GM12892 (cell line): ENCODE measurements around the gene UIMC1.
A peak's percentile ranks its signal among the peaks of the same experiment; 100 is the strongest.
"Not testable (repeated sequence)": the region's sequence is repeated elsewhere in the genome, so short reads cannot be mapped to it uniquely, and the experiment has no call there.

Source experiments
- DNase-seq: peaks from one replicate; pipeline ENCODE4 v3.0.0; 2011; ENCODE audit not compliant: insufficient read length
- FAIRE-seq: peaks from 2 replicates; lab custom pipeline; 2011; peaks lifted over from hg19 to GRCh38; lab: Jason Lieb, UNC
- POLR2A ChIP-seq: IDR thresholded peaks from 2 replicates; pipeline ENCODE4 v1.6.1; 2011; ENCODE audit warnings: low read depth, low read length, control low read depth
- POLR2AphosphoS5 ChIP-seq: IDR thresholded peaks from 2 replicates; pipeline ENCODE4 v1.6.1; 2011; ENCODE audit warnings: low read depth, low read length, control low read depth
- TAF1 ChIP-seq: IDR thresholded peaks from 2 replicates; pipeline ENCODE4 v1.6.1; 2011; ENCODE audit warnings: low read depth, mild to moderate bottlenecking, control low read depth, low read length, borderline replicate concordance

Gene UIMC1

GRCh38 chr5:177005619-177006264, 837 bp downstream of the UIMC1 start:
- peak; percentile 47 for DNase-seq
- peak; percentile 78 for FAIRE-seq
- no peak for TF ChIP-seq POLR2A
- TF ChIP-seq POLR2AphosphoS5, result no peak
- TF ChIP-seq TAF1, result no peak

- TF ChIP-seq POLR2AphosphoS5 (no peak), POLR2A (no peak), TAF1 (no peak)
- no peak for DNase-seq
- FAIRE-seq, result no peak
Measured at GRCh38 chr5:177004961-177005360, 1.6 kb downstream of the UIMC1 start.

- TF ChIP-seq POLR2AphosphoS5 (no peak), TAF1 (no peak), POLR2A (no peak)
- FAIRE-seq (no peak), DNase-seq (no peak)
Measured at GRCh38 chr5:177003649-177004048, 2.9 kb downstream of the UIMC1 start.

GRCh38 chr5:176999526-176999925, 7.1 kb downstream of the UIMC1 start:
- not testable (repeated sequence) for DNase-seq, FAIRE-seq

GRCh38 chr5:176998828-176999227, 7.8 kb downstream of the UIMC1 start:
- no peak for TF ChIP-seq POLR2AphosphoS5
- no peak for TF ChIP-seq POLR2A
- TF ChIP-seq TAF1, result no peak
- no peak for FAIRE-seq
- no peak for DNase-seq

GRCh38 chr5:176996780-176997179, 9.8 kb downstream of the UIMC1 start:
- FAIRE-seq (no peak), DNase-seq (no peak)
- TF ChIP-seq POLR2AphosphoS5 (no peak), POLR2A (no peak), TAF1 (no peak)

GRCh38 chr5:176995896-176996767, 10.4 kb downstream of the UIMC1 start:
- TF ChIP-seq POLR2A, result no peak
- no peak for TF ChIP-seq POLR2AphosphoS5
- TF ChIP-seq TAF1, result no peak
- FAIRE-seq, result peak; percentile 46
- no peak for DNase-seq

GRCh38 chr5:176995122-176995490, 11.5 kb downstream of the UIMC1 start:
- FAIRE-seq (no peak), DNase-seq (no peak)
- TF ChIP-seq POLR2A, result no peak
- no peak for TF ChIP-seq POLR2AphosphoS5
- no peak for TF ChIP-seq TAF1

- DNase-seq, result peak; percentile 17
- TF ChIP-seq POLR2A, result no peak
- TF ChIP-seq POLR2AphosphoS5, result no peak
- no peak for TF ChIP-seq TAF1
- FAIRE-seq, result peak; percentile 40
Measured at GRCh38 chr5:176994460-176995121, 12.0 kb downstream of the UIMC1 start.

- FAIRE-seq, DNase-seq: not testable (repeated sequence)
Measured at GRCh38 chr5:176993081-176993480, 13.5 kb downstream of the UIMC1 start.

- no peak for FAIRE-seq
- no peak for DNase-seq
- no peak for TF ChIP-seq POLR2AphosphoS5
- no peak for TF ChIP-seq POLR2A
- no peak for TF ChIP-seq TAF1
Measured at GRCh38 chr5:176987583-176987982, 19.0 kb downstream of the UIMC1 start.

- no peak for FAIRE-seq
- DNase-seq, result no peak
- TF ChIP-seq TAF1 (no peak), POLR2A (no peak), POLR2AphosphoS5 (no peak)
Measured at GRCh38 chr5:176986280-176986679, 20.3 kb downstream of the UIMC1 start.
